GM12801 (cell line): Measurements from ENCODE around the gene ZNF780A.

ENCODE experiments used
- CTCF ChIP-seq: IDR thresholded peaks from one replicate; pipeline ENCODE4 v1.5.1; 2011; ENCODE audit warnings: control low read depth; ENCODE audit not compliant: insufficient read length; ENCODE audit errors: extremely low read depth

The ZNF780A gene

GRCh38 chr19:40091205-40092129 is 724 bp upstream of the ZNF780A start:
- TF ChIP-seq CTCF: no peak

GRCh38 chr19:40089462-40089861 is 1.3 kb downstream of the ZNF780A start:
- no peak for TF ChIP-seq CTCF

- TF ChIP-seq CTCF: no peak
Observed at GRCh38 chr19:40088299-40089047, 2.3 kb downstream of the ZNF780A start.

GRCh38 chr19:40084948-40085347 is 5.8 kb downstream of the ZNF780A start:
- TF ChIP-seq CTCF: no peak

GRCh38 chr19:40081411-40081810 is 9.3 kb downstream of the ZNF780A start:
- no peak for TF ChIP-seq CTCF

- TF ChIP-seq CTCF: no peak
Observed at GRCh38 chr19:40080289-40080688, 10.5 kb downstream of the ZNF780A start.

- no peak for TF ChIP-seq CTCF
Observed at GRCh38 chr19:40078377-40078776, 12.4 kb downstream of the ZNF780A start.
